GM12872 (cell line): Measurements from ENCODE around the gene TNRC18.

Experiments
- CTCF ChIP-seq: IDR thresholded peaks from 3 replicates; pipeline ENCODE4 v1.5.1; 2011; ENCODE audit warnings: low read depth, mild to moderate bottlenecking, low read length, moderate library complexity; ENCODE audit not compliant: insufficient read depth

Gene TNRC18

DNA sequence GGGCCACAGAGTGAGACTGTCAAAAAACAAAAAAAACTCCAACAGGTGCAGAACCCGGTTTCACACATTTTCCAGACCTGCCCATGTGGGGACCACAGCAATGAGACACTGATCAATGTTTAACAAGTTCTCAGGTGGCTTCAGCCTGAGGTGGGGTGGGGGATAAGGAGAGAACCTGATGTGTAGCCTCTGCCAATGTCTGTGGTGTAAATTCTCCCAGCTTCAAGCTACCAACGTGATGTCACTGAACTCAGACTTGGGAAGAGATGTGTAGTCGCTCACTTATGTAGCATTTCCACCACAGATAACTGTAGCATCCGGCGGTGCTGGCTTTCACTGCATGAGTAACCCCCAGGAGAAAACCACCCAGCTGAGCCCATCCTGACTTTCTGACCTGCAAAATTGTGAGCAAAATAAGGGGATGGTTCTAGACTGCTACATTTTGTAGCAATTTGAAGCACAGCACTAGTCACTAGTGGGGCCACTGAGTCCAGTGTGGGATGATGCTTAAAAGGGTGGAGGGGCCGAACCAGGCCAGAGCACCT, 13.8 kb upstream of the TNRC18 start:
- no peak for TF ChIP-seq CTCF

GRCh38 chr7:5436003-5436678, 12.5 kb upstream of the TNRC18 start:
- no peak for TF ChIP-seq CTCF

- no peak for TF ChIP-seq CTCF
Observed at GRCh38 chr7:5435291-5436002, 11.8 kb upstream of the TNRC18 start.

GRCh38 chr7:5433181-5433580, 9.5 kb upstream of the TNRC18 start:
- no peak for TF ChIP-seq CTCF

- TF ChIP-seq CTCF, result no peak
Observed at GRCh38 chr7:5432691-5433090, 9.1 kb upstream of the TNRC18 start.

- TF ChIP-seq CTCF, result no peak
Observed at GRCh38 chr7:5431560-5432015, 8.0 kb upstream of the TNRC18 start.

DNA sequence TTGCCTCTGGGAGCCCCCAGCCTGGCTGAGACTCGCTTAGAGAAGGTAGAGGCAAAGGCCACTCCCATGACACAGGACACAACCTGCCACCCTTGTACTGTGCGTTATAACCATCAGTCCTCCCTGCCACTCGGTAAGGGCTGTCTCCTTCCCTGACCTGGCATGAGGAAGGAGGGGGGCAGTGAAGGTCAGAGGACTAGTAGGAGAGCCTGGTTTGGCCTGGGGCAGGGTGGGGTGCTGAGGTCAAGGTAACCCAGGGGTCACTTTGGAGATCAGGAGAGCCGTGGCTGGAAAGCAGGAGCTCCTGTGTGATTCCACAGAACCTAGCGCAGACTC, 6.9 kb upstream of the TNRC18 start:
- TF ChIP-seq CTCF, result no peak
